22Rv1 (cell line): ENCODE data around the gene MUL1.

Source experiments
- H3K27ac ChIP-seq: fragments of 450-650 bp; 2 replicates; pipeline ENCODE4 v1.5.1; 2017
- CTCF ChIP-seq: fragments of 450-650 bp; IDR thresholded peaks from 2 replicates; pipeline ENCODE4 v1.5.1; 2017; ENCODE audit warnings: mild to moderate bottlenecking
- ZFX ChIP-seq: fragments of 450-650 bp; IDR thresholded peaks from 2 replicates; pipeline ENCODE4 v1.6.1; 2017; ENCODE audit warnings: antibody characterized with exemption, borderline replicate concordance

MUL1 gene

DNA sequence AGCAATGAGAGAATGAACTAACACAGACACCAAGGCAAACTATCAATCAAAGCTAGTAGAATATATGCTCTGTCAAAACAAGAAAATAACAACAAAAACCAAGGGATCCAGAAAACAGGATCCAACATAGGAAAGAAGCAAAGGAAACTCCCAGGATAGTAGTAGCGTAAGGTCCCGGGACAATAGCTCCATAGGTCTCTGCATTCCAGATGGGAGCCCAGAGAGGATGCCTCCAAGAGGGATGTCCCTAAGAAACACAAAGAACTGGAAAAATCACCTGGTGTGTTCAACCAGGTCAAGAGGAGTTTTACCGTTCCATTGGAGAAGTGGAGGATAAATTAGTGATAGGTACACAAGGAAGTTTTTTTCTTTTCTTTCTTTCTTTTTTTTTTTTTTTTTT is 38.7 kb upstream of the MUL1 start:
- no peak overlapping the region for H3K27ac ChIP-seq
- no peak for TF ChIP-seq CTCF
- TF ChIP-seq ZFX = no peak

DNA sequence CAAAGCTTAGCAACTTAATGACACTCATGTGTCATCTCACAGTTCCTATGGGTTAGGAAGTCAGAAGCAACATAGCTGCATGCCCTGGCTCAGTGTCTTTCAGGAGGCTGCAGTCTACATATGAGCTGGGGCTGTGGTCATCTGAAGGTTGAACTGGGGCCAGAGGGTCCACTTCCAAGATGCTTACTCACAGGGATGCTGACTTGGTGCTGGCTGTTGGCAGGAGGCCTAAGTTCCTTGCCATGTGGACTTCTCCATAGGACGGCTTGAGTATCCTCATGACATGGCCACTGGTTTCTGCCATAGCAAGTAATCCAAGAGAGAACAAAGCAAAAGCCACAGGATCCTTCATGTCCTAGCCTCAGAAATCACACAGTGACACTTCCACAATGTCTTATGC is 32.3 kb upstream of the MUL1 start:
- H3K27ac ChIP-seq = no peak overlapping the region
- TF ChIP-seq CTCF = no peak
- no peak for TF ChIP-seq ZFX

DNA sequence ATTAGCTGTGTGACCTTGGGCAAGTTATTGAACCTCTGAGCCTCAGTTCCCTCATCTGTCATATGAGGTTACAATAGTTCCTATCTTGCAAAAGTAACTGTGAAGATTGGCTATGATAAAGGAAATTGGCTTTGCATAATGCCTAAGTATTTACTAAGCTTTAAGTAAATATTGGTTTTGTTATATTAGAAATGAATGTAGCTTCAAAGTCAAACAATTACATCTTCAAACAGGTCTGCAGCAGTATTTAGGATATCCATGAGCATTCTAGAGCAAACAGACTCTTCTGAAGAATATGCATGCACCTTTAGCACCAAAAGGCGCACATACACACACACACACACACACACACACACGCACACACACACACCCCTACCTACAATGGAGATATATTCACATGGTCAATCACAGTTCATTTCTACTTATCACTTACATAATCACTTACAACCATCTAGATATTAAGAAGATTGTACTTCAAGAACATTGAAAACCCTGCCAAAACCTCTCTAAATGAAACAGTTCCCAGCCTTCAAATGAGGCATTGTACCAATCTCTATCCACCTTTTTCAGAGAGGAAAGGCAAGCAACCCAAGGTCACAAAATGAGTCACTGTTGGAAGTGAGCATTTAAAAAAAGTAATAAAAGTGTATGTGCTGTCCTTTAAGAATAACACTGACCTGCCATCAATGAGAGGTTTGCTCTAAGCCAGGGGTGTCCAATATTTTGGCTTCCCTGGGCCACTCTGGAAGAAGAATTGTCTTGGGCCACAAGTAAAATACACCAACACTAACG is 31.0 kb upstream of the MUL1 start:
- H3K27ac ChIP-seq = peak overlapping the region; percentile 45
- no peak for TF ChIP-seq CTCF
- no peak for TF ChIP-seq ZFX

GRCh38 chr1:20538227-20538626 is 30.3 kb upstream of the MUL1 start:
- peak overlapping the region; percentile 45 for H3K27ac ChIP-seq
- TF ChIP-seq ZFX (no peak), CTCF (no peak)

GRCh38 chr1:20534659-20535417 is 26.9 kb upstream of the MUL1 start:
- TF ChIP-seq ZFX = no peak
- no peak for TF ChIP-seq CTCF
- no peak overlapping the region for H3K27ac ChIP-seq

GRCh38 chr1:20533635-20534034 is 25.7 kb upstream of the MUL1 start:
- no peak overlapping the region for H3K27ac ChIP-seq
- no peak for TF ChIP-seq ZFX
- no peak for TF ChIP-seq CTCF

DNA sequence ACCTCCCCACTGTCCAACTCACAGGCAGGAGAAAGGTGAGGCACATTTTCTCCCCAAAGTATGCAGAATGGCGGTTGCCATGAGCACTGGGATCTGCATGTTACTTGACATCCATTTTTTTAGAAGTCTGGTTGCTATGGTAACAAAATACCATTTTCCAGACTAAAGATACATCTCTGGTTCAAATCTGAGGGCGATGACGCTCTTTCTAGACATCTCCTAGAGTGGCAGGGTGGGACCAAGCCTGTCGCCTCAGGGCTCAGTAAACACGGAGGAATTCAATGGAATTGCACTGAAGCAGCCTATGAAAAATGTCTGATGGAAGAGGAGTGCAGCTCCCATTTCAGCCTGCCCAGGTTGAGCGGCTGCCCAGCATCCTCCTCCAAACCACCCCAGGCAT is 22.9 kb upstream of the MUL1 start:
- TF ChIP-seq CTCF = no peak
- no peak for TF ChIP-seq ZFX
- H3K27ac ChIP-seq = no peak overlapping the region
